Measurements from ENCODE around the gene GDF15. TPM values are rescaled to one million over a fixed set of nuclear protein-coding genes. Genes with fewer than 3 reads are reported as not detected.

GDF15 gene
- total RNA-seq, 1 experiment from 2014 or later: not detected

GRCh38 chr19:18385359-18385674 lies 641 bp upstream of the GDF15 start:
- no peaks in the 10 kb centered on the region for H3K9me2 ChIP-seq (replicated peaks; ENCODE audit: insufficient read depth, low read length)
- no peaks in the 10 kb centered on the region for H3K9me3 ChIP-seq (ENCODE audit: low read length)
- no peak overlapping the region for H2AFZ ChIP-seq (ENCODE audit: low read length)
- H3K4me1 ChIP-seq (ENCODE audit: low read length): peaks cover 7% of the 10 kb centered on the region
- H3K27ac ChIP-seq (ENCODE audit: low read length): no peak overlapping the region
- no peak overlapping the region for H3K9ac ChIP-seq (ENCODE audit: low read length)
- no peaks in the 10 kb centered on the region; the same call in 1 of the 2 replicates for H3K27me3 ChIP-seq (ENCODE audit: low read length)
- no peaks in the 10 kb centered on the region for H3K36me3 ChIP-seq (ENCODE audit: insufficient read depth, low read length)
- H3K79me2 ChIP-seq (ENCODE audit: low read length): no peaks in the 10 kb centered on the region
- no peak overlapping the region for H3K4me3 ChIP-seq (ENCODE audit: low read length)
- H4K20me1 ChIP-seq (ENCODE audit: insufficient read depth, low read depth, low read length): no peaks in the 10 kb centered on the region
- DNase-seq: no peak
- H3K4me2 ChIP-seq (ENCODE audit: low read depth, low read length, poor library complexity, severe bottlenecking): no peak overlapping the region

DNA sequence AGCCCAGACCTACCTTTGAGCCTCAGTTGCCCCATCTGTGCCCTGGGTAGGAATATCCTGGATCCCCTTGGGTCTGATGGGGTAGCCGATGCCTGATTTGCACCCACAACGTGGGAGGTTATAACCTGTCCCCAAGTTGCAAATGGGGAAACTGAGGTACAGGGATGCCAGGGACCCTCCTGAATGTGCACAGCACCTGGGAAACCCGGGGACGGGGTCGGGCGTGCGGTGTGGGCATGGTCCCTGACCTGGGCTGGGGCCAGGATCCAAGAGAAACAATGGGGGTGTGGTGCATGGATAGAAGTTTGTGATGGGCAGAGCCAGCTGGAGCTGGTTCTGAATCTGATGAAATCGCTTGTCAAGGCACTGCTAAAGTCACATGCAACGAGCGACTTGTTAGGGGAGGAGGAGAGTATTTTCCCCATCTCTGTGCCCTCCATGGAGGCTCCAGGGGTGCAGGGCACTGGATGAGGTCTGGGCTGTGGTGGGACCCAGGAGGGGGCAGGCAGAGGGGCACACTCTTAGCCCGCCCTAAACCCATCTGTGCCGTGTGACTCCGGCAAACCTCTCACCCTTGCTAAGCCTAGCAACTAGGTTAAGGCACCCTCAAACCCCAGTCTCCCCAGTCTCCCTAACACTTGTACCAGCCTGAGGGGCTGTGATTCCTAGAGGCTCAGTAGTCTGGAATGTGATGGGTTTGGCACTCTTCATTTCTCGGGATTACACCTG lies 749 bp downstream of the GDF15 start:
- H3K27ac ChIP-seq (ENCODE audit: low read length): no peak overlapping the region
- H3K27me3 ChIP-seq (ENCODE audit: low read length): no peaks in the 10 kb centered on the region; the same call in 1 of the 2 replicates
- no peak overlapping the region for H3K9ac ChIP-seq (ENCODE audit: low read length)
- no peak overlapping the region for H3K4me3 ChIP-seq (ENCODE audit: low read length)
- H3K4me2 ChIP-seq (ENCODE audit: low read depth, low read length, poor library complexity, severe bottlenecking): no peak overlapping the region
- no peaks in the 10 kb centered on the region for H3K36me3 ChIP-seq (ENCODE audit: insufficient read depth, low read length)
- H2AFZ ChIP-seq (ENCODE audit: low read length): no peak overlapping the region
- peaks cover 7% of the 10 kb centered on the region for H3K4me1 ChIP-seq (ENCODE audit: low read length)
- no peaks in the 10 kb centered on the region for H3K9me3 ChIP-seq (ENCODE audit: low read length)
- no peaks in the 10 kb centered on the region for H3K9me2 ChIP-seq (replicated peaks; ENCODE audit: insufficient read depth, low read length)
- no peaks in the 10 kb centered on the region for H4K20me1 ChIP-seq (ENCODE audit: insufficient read depth, low read depth, low read length)
- H3K79me2 ChIP-seq (ENCODE audit: low read length): no peaks in the 10 kb centered on the region
- DNase-seq: no peak

DNA sequence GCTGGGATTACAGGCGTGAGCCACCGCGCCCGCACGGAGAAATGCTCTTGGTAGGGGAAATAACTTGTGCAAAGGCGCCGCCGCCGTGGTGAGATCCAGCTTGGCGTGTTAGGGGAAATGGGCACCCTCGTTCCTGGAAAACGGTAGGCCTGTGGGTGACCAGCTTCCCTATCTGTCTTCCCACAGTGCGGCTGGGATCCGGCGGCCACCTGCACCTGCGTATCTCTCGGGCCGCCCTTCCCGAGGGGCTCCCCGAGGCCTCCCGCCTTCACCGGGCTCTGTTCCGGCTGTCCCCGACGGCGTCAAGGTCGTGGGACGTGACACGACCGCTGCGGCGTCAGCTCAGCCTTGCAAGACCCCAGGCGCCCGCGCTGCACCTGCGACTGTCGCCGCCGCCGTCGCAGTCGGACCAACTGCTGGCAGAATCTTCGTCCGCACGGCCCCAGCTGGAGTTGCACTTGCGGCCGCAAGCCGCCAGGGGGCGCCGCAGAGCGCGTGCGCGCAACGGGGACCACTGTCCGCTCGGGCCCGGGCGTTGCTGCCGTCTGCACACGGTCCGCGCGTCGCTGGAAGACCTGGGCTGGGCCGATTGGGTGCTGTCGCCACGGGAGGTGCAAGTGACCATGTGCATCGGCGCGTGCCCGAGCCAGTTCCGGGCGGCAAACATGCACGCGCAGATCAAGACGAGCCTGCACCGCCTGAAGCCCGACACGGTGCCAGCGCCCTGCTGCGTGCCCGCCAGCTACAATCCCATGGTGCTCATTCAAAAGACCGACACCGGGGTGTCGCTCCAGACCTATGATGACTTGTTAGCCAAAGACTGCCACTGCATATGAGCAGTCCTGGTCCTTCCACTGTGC lies 2.4 kb downstream of the GDF15 start:
- peak; percentile 94 for DNase-seq
- Histone ChIP-seq H3K9me2 (replicated peaks; ENCODE audit: insufficient read depth, low read length) (no peaks in the 10 kb centered on the region), H3K4me3 (ENCODE audit: low read length) (peak overlapping the region; percentile 38; the same call in 1 of the 2 replicates), H3K79me2 (ENCODE audit: low read length) (no peaks in the 10 kb centered on the region), H3K27ac (ENCODE audit: low read length) (no peak overlapping the region), H3K36me3 (ENCODE audit: insufficient read depth, low read length) (no peaks in the 10 kb centered on the region), H3K9ac (ENCODE audit: low read length) (peak overlapping the region; percentile 30; the same call in 1 of the 2 replicates), H3K9me3 (ENCODE audit: low read length) (no peaks in the 10 kb centered on the region), H3K4me2 (ENCODE audit: low read depth, low read length, poor library complexity, severe bottlenecking) (peak overlapping the region; percentile 41), H3K27me3 (ENCODE audit: low read length) (no peaks in the 10 kb centered on the region; the same call in 1 of the 2 replicates), H4K20me1 (ENCODE audit: insufficient read depth, low read depth, low read length) (no peaks in the 10 kb centered on the region), H3K4me1 (ENCODE audit: low read length) (peaks cover 17% of the 10 kb centered on the region), H2AFZ (ENCODE audit: low read length) (no peak overlapping the region)

DNA sequence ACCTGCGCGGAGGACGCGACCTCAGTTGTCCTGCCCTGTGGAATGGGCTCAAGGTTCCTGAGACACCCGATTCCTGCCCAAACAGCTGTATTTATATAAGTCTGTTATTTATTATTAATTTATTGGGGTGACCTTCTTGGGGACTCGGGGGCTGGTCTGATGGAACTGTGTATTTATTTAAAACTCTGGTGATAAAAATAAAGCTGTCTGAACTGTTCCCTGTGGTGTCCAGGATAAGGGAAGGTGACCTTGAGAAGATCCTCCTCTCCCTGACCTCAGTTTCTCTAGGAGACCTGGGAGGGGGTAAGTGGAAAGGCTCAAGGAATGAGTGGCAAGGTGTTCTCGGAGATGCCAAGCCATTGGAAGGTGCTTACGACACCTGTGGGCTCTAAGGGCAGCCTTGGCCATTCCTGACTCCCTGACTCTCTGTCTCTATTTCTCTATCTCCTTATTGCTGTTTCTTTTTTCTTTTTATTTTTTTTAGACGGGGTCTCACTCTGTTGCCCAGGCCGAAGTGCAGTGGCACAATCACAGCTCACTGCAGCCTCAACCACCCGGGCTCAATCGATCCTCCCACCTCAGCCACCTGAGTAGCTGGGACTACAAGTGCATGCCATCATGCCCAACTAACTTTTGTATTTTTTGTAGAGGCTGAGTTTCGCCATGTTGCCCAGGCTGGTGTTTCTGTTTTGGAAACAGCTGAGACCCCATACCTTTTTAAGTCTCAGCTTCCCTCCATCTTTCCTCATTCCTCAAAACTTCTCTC lies 3.2 kb downstream of the GDF15 start:
- Histone ChIP-seq H3K36me3 (ENCODE audit: insufficient read depth, low read length) (no peaks in the 10 kb centered on the region), H4K20me1 (ENCODE audit: insufficient read depth, low read depth, low read length) (no peaks in the 10 kb centered on the region; the same call in 1 of the 2 replicates), H3K79me2 (ENCODE audit: low read length) (no peaks in the 10 kb centered on the region), H3K9ac (ENCODE audit: low read length) (peak overlapping the region; percentile 30; the same call in 1 of the 2 replicates), H3K4me1 (ENCODE audit: low read length) (peaks cover 21% of the 10 kb centered on the region), H3K27ac (ENCODE audit: low read length) (no peak overlapping the region), H3K4me3 (ENCODE audit: low read length) (peak overlapping the region; percentile 38; the same call in 1 of the 2 replicates), H3K9me3 (ENCODE audit: low read length) (no peaks in the 10 kb centered on the region), H3K4me2 (ENCODE audit: low read depth, low read length, poor library complexity, severe bottlenecking) (peak overlapping the region; percentile 41), H3K27me3 (ENCODE audit: low read length) (no peaks in the 10 kb centered on the region; the same call in 1 of the 2 replicates), H3K9me2 (replicated peaks; ENCODE audit: insufficient read depth, low read length) (no peaks in the 10 kb centered on the region), H2AFZ (ENCODE audit: low read length) (no peak overlapping the region)
- DNase-seq: no peak

DNA sequence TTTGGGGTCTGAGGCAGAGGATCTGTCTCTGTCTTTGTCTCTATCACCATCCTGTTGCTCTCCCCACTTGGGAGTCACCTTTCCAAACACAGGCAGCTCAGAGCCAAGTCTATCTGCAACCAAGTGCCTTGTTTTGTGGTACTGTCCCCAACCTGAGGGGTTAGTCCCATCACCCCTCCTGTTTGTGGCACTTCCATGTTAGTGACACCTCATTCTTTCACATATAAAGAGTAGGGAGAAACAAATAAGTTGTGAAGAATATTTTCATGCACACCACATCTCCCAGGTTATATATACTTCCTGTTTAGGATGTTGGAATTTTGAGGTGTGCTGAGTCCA lies 3.7 kb downstream of the GDF15 start:
- no peak for DNase-seq
- H3K9ac ChIP-seq (ENCODE audit: low read length): no peak overlapping the region
- no peak overlapping the region for H2AFZ ChIP-seq (ENCODE audit: low read length)
- no peak overlapping the region for H3K27ac ChIP-seq (ENCODE audit: low read length)
- H3K9me2 ChIP-seq (replicated peaks; ENCODE audit: insufficient read depth, low read length): no peaks in the 10 kb centered on the region
- H4K20me1 ChIP-seq (ENCODE audit: insufficient read depth, low read depth, low read length): no peaks in the 10 kb centered on the region; the same call in 1 of the 2 replicates
- peaks cover 21% of the 10 kb centered on the region for H3K4me1 ChIP-seq (ENCODE audit: low read length)
- H3K4me2 ChIP-seq (ENCODE audit: low read depth, low read length, poor library complexity, severe bottlenecking): no peak overlapping the region
- no peaks in the 10 kb centered on the region for H3K79me2 ChIP-seq (ENCODE audit: low read length)
- H3K4me3 ChIP-seq (ENCODE audit: low read length): no peak overlapping the region
- no peaks in the 10 kb centered on the region for H3K9me3 ChIP-seq (ENCODE audit: low read length)
- H3K27me3 ChIP-seq (ENCODE audit: low read length): no peaks in the 10 kb centered on the region; the same call in 1 of the 2 replicates
- H3K36me3 ChIP-seq (ENCODE audit: insufficient read depth, low read length): no peaks in the 10 kb centered on the region

DNA sequence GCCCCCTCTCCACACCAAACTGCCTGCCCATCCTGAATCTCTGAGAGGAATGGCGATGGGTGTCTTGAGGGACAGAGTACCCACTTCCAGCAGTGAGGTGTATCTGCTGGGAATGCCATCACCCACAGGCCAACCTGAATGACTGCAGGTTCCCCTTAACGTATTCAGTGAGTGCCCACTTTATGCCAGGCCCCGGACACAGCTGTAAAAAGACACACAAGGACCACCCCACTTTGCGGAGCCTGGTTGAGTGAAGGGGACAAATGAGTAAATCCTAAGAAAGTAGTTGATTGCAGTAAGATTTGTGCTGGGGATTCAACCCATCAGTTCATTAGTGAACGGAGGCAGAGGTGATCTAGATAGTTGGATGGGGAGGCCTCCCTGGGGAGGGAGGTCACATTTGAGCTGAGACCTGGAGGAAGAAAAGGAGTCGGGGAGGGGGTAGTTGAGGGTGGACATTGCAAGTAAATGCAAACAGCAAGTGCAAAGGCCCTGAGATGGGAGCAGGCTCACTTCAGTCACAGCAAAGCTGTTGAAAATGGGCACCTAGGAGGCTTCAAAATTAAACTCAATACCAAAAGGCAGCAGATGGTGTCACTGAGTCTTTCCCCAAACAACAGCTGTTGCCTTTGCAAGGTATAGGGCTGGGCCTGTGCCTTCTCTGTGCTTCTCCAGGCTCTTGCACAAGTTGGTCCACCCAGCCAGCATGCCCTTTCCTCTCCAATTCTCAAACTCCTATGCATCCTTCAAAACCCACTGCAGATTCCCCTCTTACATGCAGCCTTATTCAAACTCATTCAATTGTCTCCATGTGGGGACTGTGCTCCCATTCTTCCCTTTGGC lies 4.3 kb downstream of the GDF15 start:
- H3K36me3 ChIP-seq (ENCODE audit: insufficient read depth, low read length): no peaks in the 10 kb centered on the region
- no peaks in the 10 kb centered on the region for H3K79me2 ChIP-seq (ENCODE audit: low read length)
- no peak overlapping the region for H3K4me3 ChIP-seq (ENCODE audit: low read length)
- no peak overlapping the region for H3K27ac ChIP-seq (ENCODE audit: low read length)
- H4K20me1 ChIP-seq (ENCODE audit: insufficient read depth, low read depth, low read length): no peaks in the 10 kb centered on the region; the same call in 1 of the 2 replicates
- no peak overlapping the region for H2AFZ ChIP-seq (ENCODE audit: low read length)
- H3K27me3 ChIP-seq (ENCODE audit: low read length): no peaks in the 10 kb centered on the region; the same call in 1 of the 2 replicates
- no peaks in the 10 kb centered on the region for H3K9me2 ChIP-seq (replicated peaks; ENCODE audit: insufficient read depth, low read length)
- peaks cover 21% of the 10 kb centered on the region for H3K4me1 ChIP-seq (ENCODE audit: low read length)
- H3K9ac ChIP-seq (ENCODE audit: low read length): no peak overlapping the region
- DNase-seq: no peak
- no peak overlapping the region for H3K4me2 ChIP-seq (ENCODE audit: low read depth, low read length, poor library complexity, severe bottlenecking)
- no peaks in the 10 kb centered on the region for H3K9me3 ChIP-seq (ENCODE audit: low read length)

GRCh38 chr19:18391509-18392075 lies 5.6 kb downstream of the GDF15 start:
- H3K9me2 ChIP-seq (replicated peaks; ENCODE audit: insufficient read depth, low read length): no peaks in the 10 kb centered on the region
- H3K9ac ChIP-seq (ENCODE audit: low read length): no peak overlapping the region
- H3K4me2 ChIP-seq (ENCODE audit: low read depth, low read length, poor library complexity, severe bottlenecking): no peak overlapping the region
- H3K4me1 ChIP-seq (ENCODE audit: low read length): peaks cover 21% of the 10 kb centered on the region
- no peaks in the 10 kb centered on the region; the same call in 1 of the 2 replicates for H3K27me3 ChIP-seq (ENCODE audit: low read length)
- no peak overlapping the region for H3K4me3 ChIP-seq (ENCODE audit: low read length)
- no peak for DNase-seq
- no peaks in the 10 kb centered on the region for H3K36me3 ChIP-seq (ENCODE audit: insufficient read depth, low read length)
- H2AFZ ChIP-seq (ENCODE audit: low read length): no peak overlapping the region
- H3K27ac ChIP-seq (ENCODE audit: low read length): no peak overlapping the region
- H4K20me1 ChIP-seq (ENCODE audit: insufficient read depth, low read depth, low read length): no peaks in the 10 kb centered on the region; the same call in 1 of the 2 replicates
- H3K79me2 ChIP-seq (ENCODE audit: low read length): no peaks in the 10 kb centered on the region
- H3K9me3 ChIP-seq (ENCODE audit: low read length): no peaks in the 10 kb centered on the region

Data from Karpas-422 (cell line).